HepG2 (cell line): ENCODE data around the gene DLL1. TPM values are rescaled to one million over a fixed set of nuclear protein-coding genes. Genes with fewer than 3 reads are reported as not detected.

ENCODE experiments used
- ATAC-seq: fragments of 200-7000 bp; cut with Tn5 transposase; 3 replicates; pipeline ENCODE4 v1.9.1; 2020; ENCODE audit warnings: mild to moderate bottlenecking, moderate library complexity
- BruUV-seq: library from RNA; stranded (reverse); fragments of 400-500 nt; replicated peaks from 2 replicates; lab custom pipeline; 2021; lab: Mats Ljungman, UMichigan
- CTCF ChIA-PET: fragments of 300-600 bp; formaldehyde crosslinking; extraction: SDS; loops from one replicate; lab custom pipeline; 2021; ENCODE audit warnings: low total read pairs, inconsistent platforms, low intra/inter-chr PET ratio; lab: Yijun Ruan, JAX
- POLR2A ChIA-PET: fragments of 350-600 bp; sonication (Branson Sonifier 250); formaldehyde crosslinking; loops from one replicate; lab custom pipeline; 2020; ENCODE audit warnings: antibody characterized with exemption, inconsistent platforms; lab: Yijun Ruan, JAX
- DNase-seq: peaks from one replicate; pipeline ENCODE4 v3.0.0-alpha.2; 2015; ENCODE audit warnings: low spot score
- FAIRE-seq: peaks from 3 replicates; lab custom pipeline; 2011; peaks lifted over from hg19 to GRCh38; lab: Jason Lieb, UNC
- H2AFZ ChIP-seq: one replicate; pipeline ENCODE4 v1.6.1; 2011; ENCODE audit warnings: low read length, inconsistent platforms
- H3K27ac ChIP-seq: fragments of 300-600 bp; 3 replicates; pipeline ENCODE4 v1.8.0; 2011; ENCODE audit warnings: mixed run types, mild to moderate bottlenecking, mixed read lengths, low read length, inconsistent platforms; ENCODE audit not compliant: insufficient read depth; ENCODE audit errors: extremely low read length
- H3K27me3 ChIP-seq, 2 experiments: fragments of 200-600 bp in 1 of 2; 2 replicates in 1 of 2; 3 replicates in 1 of 2; pipeline versions ENCODE4 v1.6.0 to v1.8.0; 2011; ENCODE audit warnings: low read length in 2 of 2, mild to moderate bottlenecking in 2 of 2, moderate library complexity in 2 of 2, inconsistent platforms in 1 of 2; ENCODE audit not compliant: insufficient read depth in 2 of 2, control insufficient read depth in 1 of 2
- H3K36me3 ChIP-seq, 2 experiments: fragments of 200-600 bp in 1 of 2; replicated peaks in 1 of 2; 2 replicates in 1 of 2; 3 replicates in 1 of 2; pipeline versions ENCODE4 v1.5.1 to v1.8.0; 2011; ENCODE audit warnings: low read length in 2 of 2, inconsistent platforms in 1 of 2; ENCODE audit not compliant: insufficient read depth in 2 of 2, control insufficient read depth in 1 of 2
- H3K4me1 ChIP-seq: 2 replicates; pipeline ENCODE4 v1.5.1; 2012; ENCODE audit warnings: low read length, inconsistent platforms; ENCODE audit not compliant: insufficient read depth
- H3K4me2 ChIP-seq: 2 replicates; pipeline ENCODE4 v1.6.0; 2011; ENCODE audit warnings: low read depth, low read length, inconsistent platforms
- H3K4me3 ChIP-seq, 3 experiments: fragments of 200-600 bp in 1 of 3; sonication (generic), shearing (Covaris generic) in 1 of 3; replicated peaks in 1 of 3; 2 replicates each; pipeline ENCODE4 v1.5.1; 2011 to 2016; ENCODE audit warnings: low read length in 3 of 3, inconsistent platforms in 2 of 3, low read depth in 2 of 3, mild to moderate bottlenecking in 2 of 3, control low read depth in 1 of 3, mixed read lengths in 1 of 3; ENCODE audit not compliant: insufficient read depth in 1 of 3
- H3K79me2 ChIP-seq: one replicate; pipeline ENCODE4 v1.6.1; 2011; ENCODE audit warnings: low read length, inconsistent platforms; ENCODE audit not compliant: insufficient read depth
- H3K9ac ChIP-seq: 2 replicates; pipeline ENCODE4 v1.6.0; 2011; ENCODE audit warnings: mild to moderate bottlenecking, low read depth, low read length, inconsistent platforms; ENCODE audit not compliant: insufficient read depth
- H3K9me3 ChIP-seq: 2 replicates; pipeline ENCODE4 v1.5.1; 2012; ENCODE audit warnings: mild to moderate bottlenecking, low read length
- H4K20me1 ChIP-seq: 2 replicates; pipeline ENCODE4 v1.6.0; 2011; ENCODE audit warnings: inconsistent platforms, mild to moderate bottlenecking, low read length, moderate library complexity; ENCODE audit not compliant: insufficient read depth
- GRHL1 ChIP-seq: sonication (generic); formaldehyde crosslinking; conservative IDR thresholded peaks from 2 replicates; pipeline ENCODE4 v1.8.0; 2022; ENCODE audit warnings: missing genetic modification reagents
- HDAC1 ChIP-seq: sonication (generic); formaldehyde crosslinking; IDR thresholded peaks from 2 replicates; pipeline ENCODE4 v1.5.1; 2020; ENCODE audit warnings: mild to moderate bottlenecking, missing genetic modification reagents
- ISL2 ChIP-seq: sonication (generic); formaldehyde crosslinking; IDR thresholded peaks from 2 replicates; pipeline ENCODE4 v1.5.0; 2020; ENCODE audit warnings: missing genetic modification reagents
- NCOA1 ChIP-seq: sonication (generic); formaldehyde crosslinking; IDR thresholded peaks from 2 replicates; pipeline ENCODE4 v1.9.0; 2021; ENCODE audit warnings: missing genetic modification reagents
- TMF1 ChIP-seq: sonication (generic); formaldehyde crosslinking; IDR thresholded peaks from 2 replicates; pipeline ENCODE4 v1.8.1; 2022; ENCODE audit warnings: low read depth, missing genetic modification reagents
- ZBTB7B ChIP-seq: sonication (generic); formaldehyde crosslinking; IDR thresholded peaks from 2 replicates; pipeline ENCODE4 v1.4.0; 2020; ENCODE audit warnings: missing genetic modification reagents
- ZNF160 ChIP-seq: sonication (generic); formaldehyde crosslinking; IDR thresholded peaks from 2 replicates; pipeline ENCODE4 v1.8.0; 2022; ENCODE audit warnings: mild to moderate bottlenecking, inconsistent platforms, missing genetic modification reagents
- ZNF275 ChIP-seq: sonication (generic); formaldehyde crosslinking; IDR thresholded peaks from 2 replicates; pipeline ENCODE4 v1.8.0; 2022; ENCODE audit warnings: missing genetic modification reagents, mild to moderate bottlenecking, inconsistent platforms, borderline replicate concordance
- ZNF343 ChIP-seq: sonication (generic); formaldehyde crosslinking; IDR thresholded peaks from 2 replicates; pipeline ENCODE4 v1.4.0; 2020; ENCODE audit warnings: mild to moderate bottlenecking, missing genetic modification reagents
- ZNF672 ChIP-seq: sonication (generic); formaldehyde crosslinking; IDR thresholded peaks from 2 replicates; pipeline ENCODE4 v1.8.1; 2022; ENCODE audit warnings: missing genetic modification reagents
- ZNF781 ChIP-seq: sonication (generic); formaldehyde crosslinking; IDR thresholded peaks from 2 replicates; pipeline ENCODE4 v1.5.1; 2020; ENCODE audit warnings: borderline replicate concordance, mild to moderate bottlenecking, missing genetic modification reagents; ENCODE audit errors: not compliant biosample characterization
- WGBS: methylation state at CpG from one replicate; pipeline ENCODE4 v1.1.6; 2017; ENCODE audit warnings: low lambda C conversion rate; 5-methylcytosine and 5-hydroxymethylcytosine counted together
- in situ Hi-C: cut with HindIII; loops from 2 replicates; pipeline ENCODE4 v1.10.0; 2017; ENCODE audit warnings: low pct_unique_long_range_greater_than_20kb; ENCODE audit not compliant: extremely low pct_ligation_motif_present
- intact Hi-C: fragments of 100-400 bp; cut with micrococcal nuclease; formaldehyde crosslinking; loops from one replicate; pipeline ENCODE4 v1.10.0; 2022; ENCODE audit not compliant: unreplicated experiment
- polyA plus RNA-seq, 8 experiments: library from polyadenylated mRNA; depleted of rRNA in 3 of 8; stranded (reverse) in 7 of 8; unstranded in 1 of 8; fragments of >200 nt; fragmentation: Illumina TruSeq in 4 of 8; extraction: Trizol in 4 of 8; gene quantifications; 2 replicates each; pipeline versions ENCODE4 v1.2.1 to v1.2.3, GENCODE V29; 2011 to 2016; ENCODE audit warnings: low read depth in 4 of 8, missing spikeins in 1 of 8, mixed read lengths in 1 of 8; ENCODE audit not compliant: insufficient read depth in 1 of 8
- total RNA-seq, 5 experiments: library from RNA; depleted of rRNA; stranded (reverse); fragments of >200 nt; fragmentation: Illumina TruSeq; extraction: Trizol; gene quantifications; 2 replicates each; pipeline ENCODE4 v1.2.3, GENCODE V29; 2016; ENCODE audit warnings: low read depth in 1 of 5
- TF ChIP-seq, protein P1 (sequence below): fragments of 450-650 bp; IDR thresholded peaks from 2 replicates; pipeline ENCODE4 v1.6.1; 2017; ENCODE audit warnings: mild to moderate bottlenecking
- TF ChIP-seq, protein P2 (sequence below): sonication (generic); formaldehyde crosslinking; IDR thresholded peaks from 2 replicates; pipeline ENCODE4 v1.4.0; 2020; ENCODE audit warnings: missing genetic modification reagents

DLL1 gene
- total and polyA plus RNA-seq, 2 of the 13 experiments (the other 11 are each of a cell fraction or from before 2014, with no cell fraction given) = not detected

- TF ChIP-seq, protein P1, sequence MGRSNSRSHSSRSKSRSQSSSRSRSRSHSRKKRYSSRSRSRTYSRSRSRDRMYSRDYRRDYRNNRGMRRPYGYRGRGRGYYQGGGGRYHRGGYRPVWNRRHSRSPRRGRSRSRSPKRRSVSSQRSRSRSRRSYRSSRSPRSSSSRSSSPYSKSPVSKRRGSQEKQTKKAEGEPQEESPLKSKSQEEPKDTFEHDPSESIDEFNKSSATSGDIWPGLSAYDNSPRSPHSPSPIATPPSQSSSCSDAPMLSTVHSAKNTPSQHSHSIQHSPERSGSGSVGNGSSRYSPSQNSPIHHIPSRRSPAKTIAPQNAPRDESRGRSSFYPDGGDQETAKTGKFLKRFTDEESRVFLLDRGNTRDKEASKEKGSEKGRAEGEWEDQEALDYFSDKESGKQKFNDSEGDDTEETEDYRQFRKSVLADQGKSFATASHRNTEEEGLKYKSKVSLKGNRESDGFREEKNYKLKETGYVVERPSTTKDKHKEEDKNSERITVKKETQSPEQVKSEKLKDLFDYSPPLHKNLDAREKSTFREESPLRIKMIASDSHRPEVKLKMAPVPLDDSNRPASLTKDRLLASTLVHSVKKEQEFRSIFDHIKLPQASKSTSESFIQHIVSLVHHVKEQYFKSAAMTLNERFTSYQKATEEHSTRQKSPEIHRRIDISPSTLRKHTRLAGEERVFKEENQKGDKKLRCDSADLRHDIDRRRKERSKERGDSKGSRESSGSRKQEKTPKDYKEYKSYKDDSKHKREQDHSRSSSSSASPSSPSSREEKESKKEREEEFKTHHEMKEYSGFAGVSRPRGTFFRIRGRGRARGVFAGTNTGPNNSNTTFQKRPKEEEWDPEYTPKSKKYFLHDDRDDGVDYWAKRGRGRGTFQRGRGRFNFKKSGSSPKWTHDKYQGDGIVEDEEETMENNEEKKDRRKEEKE = no peak
- TF ChIP-seq NCOA1 (CRISPR knock-in tag) = no peak
- no peak for TF ChIP-seq HDAC1 (CRISPR knock-in tag)
Measured at GRCh38 chr6:170284126-170284773, 6.6 kb downstream of the DLL1 start (continued).

GRCh38 chr6:170283212-170284081 lies 7.4 kb downstream of the DLL1 start:
- H2AFZ ChIP-seq = no peak overlapping the region
- H3K36me3 ChIP-seq = no peaks in the 10 kb centered on the region
- peaks cover 9% of the 10 kb centered on the region for H3K4me1 ChIP-seq
- no peak overlapping the region for H3K9ac ChIP-seq
- no peak for DNase-seq
- no peaks in the 10 kb centered on the region for H3K79me2 ChIP-seq
- peaks cover 21 to 91% of the 10 kb centered on the region in 2 experiments for H3K27me3 ChIP-seq
- H3K4me3 ChIP-seq = no peak overlapping the region
- no TSS peak for BruUV-seq
- no peaks in the 10 kb centered on the region; the same call in 1 of the 2 replicates for H4K20me1 ChIP-seq
- no peak overlapping the region for H3K4me2 ChIP-seq
- intact Hi-C loops (no loop called here), in situ Hi-C loops (no loop called here)
- ATAC-seq = no peak
- ChIA-PET CTCF (no interaction called here), POLR2A (no interaction called here)
- 62% methylated on average over 29 of the region's 60 CpGs for WGBS
- no peaks in the 10 kb centered on the region for H3K9me3 ChIP-seq
- H3K27ac ChIP-seq = no peak overlapping the region
- no peak for FAIRE-seq
- TF ChIP-seq ZNF781 (CRISPR knock-in tag) (no peak), ZBTB7B (CRISPR knock-in tag) (no peak), TMF1 (CRISPR knock-in tag) (no peak), ZNF160 (CRISPR knock-in tag) (no peak), GRHL1 (CRISPR knock-in tag) (no peak), ZNF343 (CRISPR knock-in tag) (no peak), ZNF672 (CRISPR knock-in tag) (no peak), ZNF275 (no peak), ISL2 (CRISPR knock-in tag) (no peak)
- TF ChIP-seq, protein P2, sequence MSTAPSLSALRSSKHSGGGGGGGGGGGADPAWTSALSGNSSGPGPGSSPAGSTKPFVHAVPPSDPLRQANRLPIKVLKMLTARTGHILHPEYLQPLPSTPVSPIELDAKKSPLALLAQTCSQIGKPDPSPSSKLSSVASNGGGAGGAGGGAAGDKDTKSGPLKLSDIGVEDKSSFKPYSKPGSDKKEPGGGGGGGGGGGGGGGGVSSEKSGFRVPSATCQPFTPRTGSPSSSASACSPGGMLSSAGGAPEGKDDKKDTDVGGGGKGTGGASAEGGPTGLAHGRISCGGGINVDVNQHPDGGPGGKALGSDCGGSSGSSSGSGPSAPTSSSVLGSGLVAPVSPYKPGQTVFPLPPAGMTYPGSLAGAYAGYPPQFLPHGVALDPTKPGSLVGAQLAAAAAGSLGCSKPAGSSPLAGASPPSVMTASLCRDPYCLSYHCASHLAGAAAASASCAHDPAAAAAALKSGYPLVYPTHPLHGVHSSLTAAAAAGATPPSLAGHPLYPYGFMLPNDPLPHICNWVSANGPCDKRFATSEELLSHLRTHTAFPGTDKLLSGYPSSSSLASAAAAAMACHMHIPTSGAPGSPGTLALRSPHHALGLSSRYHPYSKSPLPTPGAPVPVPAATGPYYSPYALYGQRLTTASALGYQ = no peak
